M059J (cell line): Measurements from ENCODE around the gene NOL6. TPM values are rescaled to one million over a fixed set of nuclear protein-coding genes. Genes with fewer than 3 reads are reported as not detected.
A peak's percentile ranks its signal among the peaks of the same experiment; 100 is the strongest.
"Not testable (repeated sequence)": the region's sequence is repeated elsewhere in the genome, so short reads cannot be mapped to it uniquely, and the experiment has no call there.

Experiments
- DNase-seq: peaks from one replicate; pipeline ENCODE4 v3.0.0-alpha.2; 2012; ENCODE audit warnings: low read depth
- total RNA-seq: library from RNA; depleted of rRNA; stranded (reverse); fragments of >200 nt; shearing (Covaris generic); gene quantifications from 2 replicates; pipeline ENCODE4 v1.2.3, GENCODE V29; 2014

Gene NOL6
- total RNA-seq, 1 experiment from 2014 or later, result 39.3 TPM

DNA sequence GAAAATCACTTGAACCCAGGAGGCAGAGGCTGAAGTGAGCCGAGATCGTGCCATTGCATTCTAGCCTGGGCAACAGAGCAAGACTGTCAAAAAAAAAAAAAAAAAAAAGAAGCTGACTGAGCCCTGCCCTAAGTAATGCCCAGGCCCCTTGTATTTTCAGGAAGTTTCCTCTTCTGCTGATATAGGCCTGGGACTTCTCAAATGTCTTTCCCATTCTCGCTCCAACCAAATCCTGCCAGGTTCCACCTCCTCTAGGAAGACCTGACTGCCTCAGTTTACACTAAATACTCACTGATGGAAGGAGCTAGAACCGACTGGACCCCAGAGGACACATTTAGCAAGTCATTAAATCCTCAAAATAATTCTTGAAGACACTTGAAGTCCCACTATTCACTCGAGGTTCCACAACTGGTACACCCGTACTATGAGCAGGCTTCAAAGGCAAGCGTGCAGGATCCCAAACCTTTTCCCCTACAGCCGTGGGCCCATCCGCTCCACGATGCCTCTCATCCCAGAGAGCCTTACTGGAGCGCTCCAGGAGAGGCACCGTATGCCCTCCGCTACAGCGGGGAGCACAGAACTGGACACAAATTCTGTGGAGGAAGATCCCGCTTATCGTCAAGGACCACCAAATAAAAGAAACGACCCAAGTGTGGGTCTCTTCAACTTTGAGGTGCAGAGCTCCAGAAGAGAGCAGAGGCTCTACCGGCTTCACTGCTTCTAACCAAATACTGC lies 676 bp downstream of the NOL6 start:
- no peak for DNase-seq

GRCh38 chr9:33472171-33472880 lies 1.4 kb downstream of the NOL6 start:
- DNase-seq, result no peak

- no peak for DNase-seq
Observed at GRCh38 chr9:33471361-33471760, 2.4 kb downstream of the NOL6 start.

DNA sequence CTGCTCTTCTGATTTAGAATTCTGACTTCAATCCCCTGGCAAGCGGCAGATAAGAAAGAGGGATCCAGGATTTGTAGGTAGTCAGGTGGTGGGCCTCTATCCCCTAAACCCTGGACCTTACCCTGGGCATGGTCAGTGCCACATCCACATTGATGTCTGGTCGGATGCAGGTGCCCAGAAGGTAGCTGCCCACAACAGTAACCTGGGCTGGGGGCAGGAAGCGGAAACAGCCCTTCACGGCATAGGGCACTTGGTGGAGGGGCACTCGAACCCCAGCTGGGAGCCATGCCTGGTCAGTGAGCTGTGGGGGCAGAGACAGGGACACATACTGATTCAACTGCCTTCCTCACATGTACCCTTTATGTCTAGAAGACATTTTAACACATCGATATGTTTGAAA lies 3.8 kb downstream of the NOL6 start:
- DNase-seq, result no peak

DNA sequence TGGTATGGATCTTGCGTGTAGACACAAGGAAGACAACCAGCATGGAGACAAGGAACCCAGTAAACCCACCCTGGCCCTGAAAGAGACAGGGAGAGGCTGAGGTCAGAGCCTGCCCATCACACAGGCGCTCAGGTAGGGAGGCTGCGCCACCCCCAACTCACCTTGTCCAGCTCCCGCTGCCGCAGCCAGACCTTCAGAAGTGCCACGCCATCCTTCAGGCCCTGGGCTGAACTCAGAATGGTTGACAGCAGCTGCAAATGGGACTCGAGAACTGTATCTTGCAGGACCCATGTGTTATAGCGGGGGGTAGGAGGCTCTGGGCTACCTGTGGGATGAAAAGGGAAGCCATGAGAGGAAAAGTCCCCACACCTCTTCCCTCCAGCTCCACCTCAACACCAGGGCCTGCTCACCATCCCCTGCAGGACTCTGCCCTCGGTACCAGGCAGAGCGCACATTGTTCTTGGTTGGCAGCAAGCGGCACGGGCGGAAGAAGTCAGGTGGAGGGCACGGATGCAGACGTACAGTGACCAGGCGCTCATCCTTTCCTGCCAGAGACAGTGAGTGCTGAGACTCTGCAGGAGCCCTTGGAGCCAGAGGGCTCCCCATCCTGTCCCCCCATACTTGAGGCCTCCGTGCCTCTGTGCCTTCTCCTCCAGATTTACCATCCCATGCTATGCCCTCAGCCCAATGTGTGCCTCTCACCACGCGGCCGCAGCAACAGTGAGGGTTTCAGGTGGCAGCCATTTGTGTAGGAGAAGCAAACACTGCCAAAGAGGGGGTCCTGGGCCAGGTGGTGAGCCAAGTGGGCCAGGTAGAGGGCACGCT lies 4.7 kb downstream of the NOL6 start:
- no peak for DNase-seq

DNA sequence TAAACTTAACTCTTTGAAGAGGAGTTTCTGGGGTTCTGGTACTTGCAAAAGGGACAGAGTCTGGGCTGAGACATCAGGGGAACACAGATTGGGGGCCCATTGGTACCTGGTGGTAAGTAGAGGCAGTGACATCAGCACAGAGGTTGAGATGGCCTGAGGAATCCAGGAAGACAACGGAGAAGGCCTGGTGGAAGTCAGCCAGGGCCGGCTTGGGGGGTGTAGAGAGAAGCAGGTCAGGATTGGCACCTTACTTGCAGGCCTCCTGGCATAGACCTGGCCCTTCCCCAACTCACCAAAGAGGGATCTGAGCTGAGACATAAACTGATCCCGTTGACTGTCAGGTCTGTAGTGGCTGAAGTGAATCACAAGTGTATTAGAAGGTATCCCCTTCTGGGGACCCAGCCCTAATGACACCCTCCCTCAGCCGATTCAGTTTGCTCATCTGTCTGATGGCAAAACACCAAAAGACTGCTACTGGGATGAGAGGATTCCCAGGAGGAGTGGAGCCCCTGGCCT lies 5.5 kb downstream of the NOL6 start:
- no peak for DNase-seq

GRCh38 chr9:33467526-33467925 lies 6.2 kb downstream of the NOL6 start:
- no peak for DNase-seq

DNA sequence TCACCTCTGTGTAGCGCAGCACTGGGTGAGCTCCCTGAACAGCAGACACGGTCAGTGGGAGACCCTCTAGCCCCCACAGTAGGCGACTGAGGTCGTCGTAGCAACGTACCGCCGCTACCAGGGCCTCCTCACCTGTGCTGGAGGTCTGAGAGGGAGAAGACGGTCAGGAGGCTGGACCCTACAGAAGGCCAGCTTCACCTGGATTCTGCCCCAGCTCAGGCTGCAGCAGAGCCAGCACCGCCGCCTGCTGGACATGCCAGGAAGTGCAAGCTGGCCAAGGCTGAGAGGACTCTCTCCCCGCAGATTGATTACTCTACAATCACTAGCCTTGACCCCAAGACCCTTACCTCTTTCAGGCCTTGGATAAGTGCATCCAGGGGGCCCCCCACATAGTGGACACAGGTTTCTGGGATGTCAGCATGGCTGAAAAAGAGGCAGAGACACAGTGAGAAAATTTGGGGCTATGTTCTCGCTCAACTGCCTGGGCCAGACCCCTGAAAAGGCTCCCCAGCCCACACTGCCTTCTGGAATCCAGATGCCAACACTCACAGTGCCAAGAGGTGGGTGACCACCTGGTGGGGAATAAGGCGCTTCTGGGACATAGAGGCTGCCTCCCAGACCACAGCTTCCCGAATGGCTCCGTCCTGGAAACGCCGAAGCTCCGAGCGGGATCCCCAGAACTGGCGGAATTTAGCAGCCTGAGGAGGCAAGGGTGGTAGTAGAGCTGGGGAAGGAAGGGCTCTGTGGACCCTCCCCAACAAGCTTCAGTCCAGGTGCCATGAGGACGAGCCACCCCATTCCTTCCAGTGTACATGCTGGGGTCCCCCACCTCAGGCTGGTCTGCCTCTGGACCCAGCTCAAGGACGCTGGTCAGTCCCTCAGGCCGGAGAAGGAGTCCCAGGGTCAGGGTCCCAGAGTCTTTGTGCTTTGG lies 6.9 kb downstream of the NOL6 start:
- no peak for DNase-seq

- no peak for DNase-seq
Observed at GRCh38 chr9:33465596-33466564, 7.8 kb downstream of the NOL6 start.

DNA sequence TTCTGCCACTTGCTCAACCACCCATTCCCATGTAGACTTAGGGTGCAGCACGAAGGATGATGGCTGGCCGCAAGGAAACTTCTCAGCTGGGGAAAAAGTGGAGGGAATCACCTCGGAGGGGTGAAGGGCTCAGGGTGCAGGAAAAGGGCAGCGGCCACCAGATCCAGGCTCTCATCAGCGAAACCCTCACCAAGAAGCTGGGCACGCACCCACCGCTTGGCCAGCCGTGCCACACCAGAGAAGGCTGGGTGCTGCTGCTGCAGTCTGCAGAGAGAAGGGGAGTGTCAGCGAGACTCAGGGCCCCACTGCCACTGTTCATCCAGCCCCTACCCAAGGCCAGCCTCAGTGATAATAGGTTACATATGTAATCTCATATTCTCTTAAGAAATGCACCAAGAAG lies 8.6 kb downstream of the NOL6 start:
- no peak for DNase-seq

- no peak for DNase-seq
Observed at GRCh38 chr9:33464045-33464636, 9.6 kb downstream of the NOL6 start.

DNA sequence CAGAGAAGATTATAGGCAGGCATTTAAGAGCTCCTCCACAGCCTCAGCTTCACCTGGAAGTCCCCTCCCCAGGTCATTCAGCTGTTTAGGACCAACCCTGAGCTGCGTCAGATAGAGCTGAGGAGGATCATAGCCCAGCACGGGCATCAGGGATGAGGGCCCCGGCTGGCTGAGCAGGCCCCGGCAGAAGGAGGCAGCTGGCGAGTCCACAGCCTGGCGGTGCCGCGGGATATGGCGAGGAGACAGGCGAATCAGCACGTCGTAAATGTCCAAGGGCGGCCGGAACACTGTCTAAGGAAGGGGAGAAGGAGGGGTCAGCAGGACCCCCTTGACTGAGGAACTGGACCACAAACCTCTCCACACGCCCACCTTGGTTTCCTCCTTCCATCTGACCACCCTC lies 10.6 kb downstream of the NOL6 start:
- DNase-seq, result no peak

DNA sequence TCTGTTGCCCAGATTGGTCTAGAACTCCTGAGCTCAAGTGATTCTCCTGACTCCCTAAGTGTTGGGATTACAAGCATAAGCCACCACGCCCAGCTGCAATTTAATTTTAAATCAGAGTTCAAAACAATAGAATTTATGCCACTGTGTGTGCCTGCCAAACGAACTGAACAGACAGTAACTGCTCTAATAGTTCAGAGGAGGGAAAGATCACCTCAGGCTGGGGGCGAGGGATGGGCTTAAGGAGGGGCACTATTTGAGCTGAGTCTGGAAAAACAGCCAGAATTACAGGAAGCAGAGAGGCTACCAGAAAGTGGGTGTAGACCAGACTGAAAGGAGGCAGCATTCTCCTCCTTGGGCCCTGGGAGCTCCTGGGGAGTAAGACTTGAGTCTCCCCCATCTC lies 12.2 kb downstream of the NOL6 start:
- DNase-seq, result no peak

DNA sequence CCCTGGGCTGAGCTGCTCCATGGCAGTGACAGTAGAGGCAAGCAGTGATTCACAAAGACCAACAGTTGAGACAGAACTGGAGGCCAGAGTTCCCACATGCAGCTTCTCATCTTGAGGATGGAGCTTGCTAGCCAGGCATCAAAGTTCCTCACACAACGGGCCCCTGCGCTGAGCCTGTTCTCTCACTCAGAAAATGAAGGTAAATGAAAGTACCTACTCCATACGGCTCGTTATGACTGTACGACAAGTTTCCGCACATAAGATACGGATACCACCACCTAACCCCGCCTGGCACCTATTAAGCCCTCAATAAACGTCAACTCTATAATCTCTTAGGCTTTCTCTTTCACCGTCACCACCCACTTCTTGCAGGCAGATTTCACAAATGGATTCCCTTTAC lies 12.9 kb downstream of the NOL6 start:
- no peak for DNase-seq

GRCh38 chr9:33459115-33459514 lies 14.6 kb downstream of the NOL6 start:
- DNase-seq, result no peak

GRCh38 chr9:33458444-33458843 lies 15.3 kb downstream of the NOL6 start:
- peak; percentile 91 for DNase-seq

DNA sequence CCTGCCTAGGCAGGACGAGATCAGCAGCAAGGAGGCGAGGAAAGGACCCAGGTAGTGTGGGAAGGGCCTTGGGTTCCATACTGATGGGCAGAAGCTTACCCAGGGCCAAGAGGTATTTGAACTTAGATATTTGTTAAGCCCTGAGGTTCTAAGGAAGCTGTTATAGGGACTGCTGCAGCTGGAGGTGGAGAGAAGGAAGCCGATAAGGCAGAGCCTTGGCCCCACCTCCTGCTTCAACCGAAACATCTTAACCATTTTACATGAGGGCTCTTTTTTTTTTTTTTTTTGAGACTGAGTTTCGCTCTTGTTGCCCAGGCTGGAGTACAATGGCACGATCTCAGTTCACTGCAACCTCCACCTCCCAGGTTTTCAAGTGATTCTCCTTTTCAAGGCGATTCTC lies 17.8 kb downstream of the NOL6 start:
- no peak for DNase-seq

- not testable (repeated sequence) for DNase-seq
Observed at GRCh38 chr9:33455456-33455855, 18.3 kb downstream of the NOL6 start.

DNA sequence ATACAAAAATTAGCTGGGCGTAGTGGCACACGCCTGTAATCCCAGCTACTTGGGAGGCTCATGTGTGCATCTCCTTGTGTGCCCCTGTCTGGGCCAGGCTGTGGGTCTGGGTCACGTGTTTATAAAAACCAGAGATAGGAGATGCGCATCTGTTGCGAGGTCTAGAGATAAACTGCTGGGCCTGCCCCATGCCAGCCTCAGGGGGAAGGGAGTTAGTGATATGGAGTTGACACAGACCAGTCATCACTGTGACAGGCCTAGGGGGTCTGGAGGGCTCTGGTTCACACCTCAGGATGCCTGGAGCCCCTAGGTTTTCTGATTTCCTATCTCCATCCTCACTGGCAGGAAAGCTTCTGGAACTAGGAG lies 19.1 kb downstream of the NOL6 start:
- DNase-seq, result not testable (repeated sequence)
